AG09319 (cell line): ENCODE data around the gene TMEM87B.
"Not testable (repeated sequence)": the region's sequence is repeated elsewhere in the genome, so short reads cannot be mapped to it uniquely, and the experiment has no call there.

ENCODE experiments used
- DNase-seq: peaks from one replicate; pipeline ENCODE4 v3.0.0-alpha.2; 2010; ENCODE audit warnings: low read depth; ENCODE audit errors: extremely low read depth
- CTCF ChIP-seq: IDR thresholded peaks from 2 replicates; pipeline ENCODE4 v1.5.1; 2011; ENCODE audit warnings: low read depth, mild to moderate bottlenecking, inconsistent platforms, low read length, moderate library complexity

TMEM87B gene

DNA sequence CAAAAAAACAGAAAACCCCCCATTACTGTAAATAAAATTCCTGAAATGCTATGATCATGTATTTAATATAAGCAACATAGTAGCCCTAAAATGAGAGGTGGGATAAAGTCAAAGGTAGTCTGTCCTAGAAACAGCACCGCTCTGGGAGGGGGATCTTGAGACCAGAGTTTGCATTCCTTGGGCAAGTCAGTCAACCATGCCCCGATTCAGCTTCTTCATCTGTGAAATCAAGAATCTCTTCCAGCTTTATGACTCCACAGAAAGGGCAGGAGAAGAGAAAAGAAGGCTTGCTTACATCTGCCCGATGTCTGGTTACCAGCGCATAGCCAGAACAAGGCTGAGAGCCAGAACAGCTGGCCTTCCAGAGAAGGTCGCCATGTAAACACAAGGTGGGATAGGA lies 81.0 kb downstream of the TMEM87B start:
- TF ChIP-seq CTCF = no peak
- no peak for DNase-seq

DNA sequence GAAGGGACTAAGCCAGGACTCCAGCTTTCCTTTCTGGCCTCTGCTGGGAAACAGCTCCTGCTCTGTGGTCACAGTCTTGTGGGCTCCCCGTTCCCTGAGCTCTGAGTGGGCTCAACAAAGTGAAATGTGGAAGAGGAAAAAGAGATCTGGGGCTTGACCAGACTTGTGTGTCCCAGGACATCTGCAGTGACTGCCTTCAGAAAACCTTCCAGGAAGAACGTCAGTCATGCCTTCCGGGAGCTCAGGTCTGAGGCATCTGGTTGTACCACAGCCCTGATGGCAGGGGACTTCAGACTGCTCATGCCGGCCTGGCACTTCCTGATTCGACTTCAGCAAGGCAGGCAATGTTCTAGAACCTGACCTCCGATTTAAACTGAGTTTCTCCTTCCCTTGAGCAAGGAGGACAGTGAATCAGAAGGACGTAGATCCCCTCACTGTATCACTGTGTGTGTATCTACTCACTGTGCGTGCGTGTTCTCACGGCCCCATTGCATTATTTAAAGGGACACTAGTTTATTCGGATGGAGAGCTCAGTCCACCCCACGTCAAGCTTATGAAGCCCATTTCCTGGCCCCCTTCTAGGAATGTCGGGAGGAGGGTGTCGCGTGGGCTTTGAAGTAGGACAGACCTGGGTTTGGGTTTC lies 82.6 kb downstream of the TMEM87B start:
- no peak for DNase-seq

GRCh38 chr2:112138159-112139032 lies 83.3 kb downstream of the TMEM87B start, which contains the start of gene FBLN7:
FBLN7 (plus strand) TSS chr2:112138385; CDS start chr2:112138656, 271 bp downstream.
- no peak for TF ChIP-seq CTCF
- no peak for DNase-seq

More for the DNA sequence above, 82.6 kb downstream of the TMEM87B start:
- no peak for TF ChIP-seq CTCF

GRCh38 chr2:112139033-112139614 lies 84.1 kb downstream of the TMEM87B start:
- DNase-seq = not testable (repeated sequence)

DNA sequence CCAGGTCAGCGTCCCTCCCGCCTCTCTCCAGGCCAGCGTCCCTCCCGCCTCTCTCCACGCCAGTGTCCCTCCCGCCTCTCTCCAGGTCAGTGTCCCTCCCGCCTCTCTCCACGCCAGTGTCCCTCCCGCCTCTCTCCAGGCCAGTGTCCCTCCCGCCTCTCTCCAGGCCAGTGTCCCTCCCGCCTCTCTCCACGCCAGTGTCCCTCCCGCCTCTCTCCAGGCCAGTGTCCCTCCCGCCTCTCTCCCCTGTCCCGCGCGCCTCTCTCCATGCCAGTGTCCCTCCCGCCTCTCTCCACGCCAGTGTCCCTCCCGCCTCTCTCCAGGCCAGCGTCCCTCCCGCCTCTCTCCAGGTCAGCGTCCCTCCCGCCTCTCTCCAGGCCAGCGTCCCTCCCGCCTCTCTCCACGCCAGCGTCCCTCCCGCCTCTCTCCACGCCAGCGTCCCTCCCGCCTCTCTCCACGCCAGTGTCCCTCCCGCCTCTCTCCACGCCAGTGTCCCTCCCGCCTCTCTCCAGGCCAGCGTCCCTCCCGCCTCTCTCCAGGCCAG lies 84.7 kb downstream of the TMEM87B start:
- not testable (repeated sequence) for DNase-seq

DNA sequence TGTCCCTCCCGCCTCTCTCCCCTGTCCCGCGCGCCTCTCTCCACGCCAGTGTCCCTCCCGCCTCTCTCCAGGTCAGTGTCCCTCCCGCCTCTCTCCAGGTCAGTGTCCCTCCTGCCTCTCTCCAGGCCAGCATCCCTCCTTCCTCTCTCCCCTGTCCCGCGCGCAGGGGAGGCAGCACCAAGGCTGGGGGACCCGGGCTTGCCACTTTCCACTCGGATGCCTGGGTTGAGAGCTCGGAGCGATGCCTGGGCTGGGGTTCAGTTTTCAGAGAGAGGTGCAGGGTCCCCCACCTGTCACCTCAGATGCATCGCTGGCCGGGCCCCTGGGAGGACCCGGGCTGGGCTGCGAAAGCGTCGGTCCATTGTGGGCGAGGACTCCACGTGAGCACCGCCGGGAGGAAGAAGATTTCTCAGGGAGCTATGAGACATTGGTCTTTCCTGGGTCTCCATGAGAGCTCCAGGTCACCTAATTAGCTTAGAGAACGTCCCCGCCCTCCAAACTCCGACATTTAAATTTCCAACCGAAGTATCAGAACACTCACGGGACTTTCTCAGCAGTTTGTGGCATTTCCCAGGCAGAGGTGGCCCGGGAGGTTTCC lies 85.2 kb downstream of the TMEM87B start:
- no peak for TF ChIP-seq CTCF

GRCh38 chr2:112140899-112141625 lies 86.0 kb downstream of the TMEM87B start:
- DNase-seq = no peak
- no peak for TF ChIP-seq CTCF

More for the DNA sequence above, 85.2 kb downstream of the TMEM87B start:
- DNase-seq = no peak
